NCI-H2196 treated with DMSO at 0.1 percent for 48 hours (cell line): ENCODE data around the gene UTP3.
A peak's percentile ranks its signal among the peaks of the same experiment; 100 is the strongest.
"Not testable (repeated sequence)": the region's sequence is repeated elsewhere in the genome, so short reads cannot be mapped to it uniquely, and the experiment has no call there.

Source experiments
- DNase-seq: peaks from one replicate; lab custom pipeline; 2025; ENCODE audit not compliant: unreplicated experiment; lab: John Stamatoyannopoulos, UW

The UTP3 gene

DNA sequence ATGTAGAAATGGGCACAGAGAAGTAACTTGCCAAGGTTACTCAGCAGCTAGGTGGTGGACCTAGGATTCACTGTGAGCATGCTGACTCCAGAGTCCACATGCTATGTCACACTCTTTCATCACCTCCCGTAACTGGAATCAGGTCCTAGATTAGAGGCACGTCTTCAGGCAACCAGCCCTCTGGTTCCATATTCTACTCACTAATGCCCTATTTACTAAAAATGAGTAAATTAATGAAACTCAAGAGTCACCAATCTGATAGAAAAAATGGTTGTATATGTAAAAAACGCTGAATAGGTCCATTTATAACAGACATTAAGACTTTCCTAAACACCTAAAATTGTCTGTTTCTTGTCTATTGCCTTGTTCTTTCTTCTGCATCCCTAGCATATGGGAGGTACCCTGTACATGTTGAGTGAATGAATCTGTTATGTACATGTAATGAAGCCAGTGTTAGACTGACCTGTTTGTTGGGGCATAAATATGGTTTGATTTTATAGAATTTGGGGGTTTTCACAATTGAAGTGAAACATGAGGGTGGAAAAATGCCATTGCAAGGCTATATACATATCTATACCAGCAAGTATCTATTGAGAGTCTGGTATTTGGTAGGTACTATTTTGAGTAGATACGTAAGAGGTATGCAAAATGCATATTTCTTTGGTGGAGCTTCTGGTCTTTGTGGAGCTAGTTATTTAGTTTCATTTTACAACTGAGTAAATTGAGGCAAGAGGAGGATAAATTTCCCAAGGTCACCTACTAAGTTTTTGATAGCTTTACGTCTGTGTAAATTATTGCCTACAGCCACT is 26.0 kb downstream of the UTP3 start:
- no peak for DNase-seq

DNA sequence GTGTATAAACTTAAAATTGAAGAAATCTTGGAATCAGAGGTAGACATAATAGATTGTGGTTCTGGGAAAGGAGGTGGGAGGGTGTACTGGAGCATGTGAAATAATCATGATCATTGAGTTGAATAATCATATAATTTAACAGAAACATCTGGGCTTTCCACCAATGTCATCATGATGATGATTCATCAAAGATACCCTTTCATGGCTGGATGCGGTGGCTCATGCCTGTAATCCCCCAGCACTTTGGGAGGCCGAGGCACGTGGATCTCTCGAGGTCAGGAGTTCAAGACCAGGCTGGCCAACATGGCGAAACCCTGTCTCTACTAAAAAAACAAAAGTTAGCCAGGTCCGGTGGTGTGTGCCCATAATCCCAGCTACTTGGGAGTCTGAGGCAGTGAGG is 26.8 kb downstream of the UTP3 start:
- no peak for DNase-seq

DNA sequence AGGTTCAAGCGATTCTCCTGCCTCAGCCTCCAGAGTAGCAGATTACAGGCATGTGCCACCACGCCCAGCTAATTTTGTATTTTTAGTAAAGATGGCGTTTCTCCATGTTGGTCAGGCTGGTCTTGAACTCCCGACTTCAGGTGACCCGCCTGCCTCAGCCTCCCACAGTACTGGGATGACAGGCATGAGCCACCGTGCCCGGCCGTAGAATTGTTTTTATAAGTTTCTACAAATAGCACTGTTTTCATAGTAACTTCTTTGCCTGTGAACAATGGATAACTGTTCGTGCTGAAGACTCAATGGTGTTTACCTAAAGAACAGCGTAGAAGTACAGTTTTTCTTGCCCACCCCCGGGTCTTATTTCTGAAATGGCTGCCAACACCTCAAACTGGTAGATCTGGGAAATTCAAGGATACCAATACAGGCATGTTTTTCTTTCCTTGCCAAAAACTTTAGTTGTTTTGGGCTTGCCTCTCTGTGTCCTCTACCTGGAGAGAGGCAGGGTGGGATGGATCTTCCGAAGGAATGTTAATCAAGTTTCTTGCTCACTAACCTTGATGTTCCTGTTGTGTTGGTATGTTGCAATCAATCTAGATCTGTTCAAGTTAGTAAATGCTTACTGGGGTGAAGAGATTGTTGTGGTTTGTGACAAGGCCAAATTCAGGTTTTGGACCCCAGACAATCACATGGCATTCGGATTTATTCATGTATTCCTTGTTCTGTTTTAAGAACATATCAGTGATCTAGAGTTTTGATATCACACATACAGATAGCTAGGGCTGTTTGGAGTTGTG is 30.7 kb downstream of the UTP3 start:
- DNase-seq, result no peak

DNA sequence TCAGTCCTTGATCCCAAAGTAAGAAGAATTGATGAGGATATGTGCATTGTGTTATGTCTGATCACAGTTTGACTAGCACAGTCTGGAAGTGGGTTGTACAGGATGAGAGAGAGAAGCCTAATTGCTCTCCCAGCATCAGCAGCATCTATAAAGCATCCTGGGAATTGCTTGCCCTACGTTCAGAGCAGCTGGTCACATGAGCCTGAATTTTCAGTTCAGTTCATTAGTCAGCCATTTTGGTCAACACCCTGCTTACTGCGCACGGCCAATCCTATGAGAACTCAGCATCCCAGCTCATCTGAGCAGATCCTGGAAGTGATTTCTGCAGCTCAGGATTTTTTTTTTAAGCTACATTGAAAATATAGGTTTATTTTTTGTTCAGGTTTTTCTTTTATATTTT is 33.4 kb downstream of the UTP3 start, which contains the start of gene RUFY3:
RUFY3 (plus strand) TSS at position 218 of the 400 bp plus-strand sequence. CDS start 610 bp downstream, outside the sequence.
- peak; percentile 53 for DNase-seq

DNA sequence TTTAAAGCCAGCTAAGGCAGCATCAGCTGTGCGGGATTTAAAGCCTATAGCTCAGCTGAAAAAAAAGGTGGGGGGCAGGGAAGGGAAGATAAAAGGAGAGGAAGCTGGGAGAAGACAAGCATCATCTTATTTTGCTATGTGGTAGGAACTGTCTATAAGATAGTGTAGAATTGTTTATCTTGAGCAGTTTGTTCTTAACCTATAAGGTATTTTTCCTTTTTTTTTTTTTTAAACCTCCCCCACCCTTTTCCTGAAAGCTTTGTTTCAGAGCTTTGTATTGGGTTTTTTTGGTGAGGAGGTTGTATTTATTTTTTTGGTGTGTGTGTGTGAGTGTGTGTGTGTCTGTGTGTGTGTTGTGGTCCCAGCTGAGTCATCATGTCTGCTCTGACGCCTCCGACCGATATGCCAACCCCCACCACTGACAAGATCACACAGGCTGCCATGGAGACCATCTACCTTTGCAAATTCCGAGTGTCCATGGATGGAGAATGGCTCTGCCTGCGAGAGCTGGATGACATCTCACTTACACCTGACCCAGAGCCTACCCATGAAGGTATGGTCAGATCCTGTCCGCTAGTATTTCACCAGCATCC is 34.0 kb downstream of the UTP3 start:
- peak; percentile 1 for DNase-seq

DNA sequence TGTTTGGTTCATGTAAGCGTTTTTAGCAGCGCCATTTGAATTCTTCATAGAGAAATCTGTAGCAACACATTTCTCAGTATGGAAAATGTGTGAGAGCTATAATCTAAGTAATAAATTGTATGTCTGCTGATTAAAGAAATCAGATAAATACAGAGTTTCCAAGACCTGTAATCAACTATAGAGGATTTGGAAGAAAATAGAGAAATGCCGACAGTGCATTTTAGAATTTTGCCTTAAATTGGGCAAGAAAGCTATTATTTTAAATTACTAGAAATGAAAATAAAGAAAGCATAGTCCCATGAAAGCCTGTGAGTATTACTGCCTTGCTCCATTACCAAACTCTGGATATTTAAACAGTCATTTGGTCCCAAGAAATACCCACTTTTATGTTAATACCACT is 36.1 kb downstream of the UTP3 start:
- DNase-seq, result no peak

DNA sequence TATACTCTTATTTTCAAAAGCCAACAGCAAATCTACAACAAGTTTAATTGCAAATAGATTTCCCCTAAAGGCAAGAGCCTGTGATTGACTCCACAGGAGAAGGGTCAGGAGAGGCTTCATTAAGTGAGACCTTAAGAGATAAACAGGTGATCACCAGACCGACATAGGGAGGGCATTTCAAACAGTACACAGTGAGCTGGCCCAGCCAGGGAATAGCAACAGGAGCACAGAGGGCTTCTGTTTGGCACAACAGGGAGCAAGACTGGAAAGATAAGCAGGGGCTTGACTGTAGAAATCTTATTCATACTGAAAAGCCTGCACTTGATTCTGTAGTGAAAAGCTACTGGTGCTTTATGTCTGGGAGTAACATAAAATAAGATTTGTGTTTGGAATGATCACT is 37.3 kb downstream of the UTP3 start:
- no peak for DNase-seq

DNA sequence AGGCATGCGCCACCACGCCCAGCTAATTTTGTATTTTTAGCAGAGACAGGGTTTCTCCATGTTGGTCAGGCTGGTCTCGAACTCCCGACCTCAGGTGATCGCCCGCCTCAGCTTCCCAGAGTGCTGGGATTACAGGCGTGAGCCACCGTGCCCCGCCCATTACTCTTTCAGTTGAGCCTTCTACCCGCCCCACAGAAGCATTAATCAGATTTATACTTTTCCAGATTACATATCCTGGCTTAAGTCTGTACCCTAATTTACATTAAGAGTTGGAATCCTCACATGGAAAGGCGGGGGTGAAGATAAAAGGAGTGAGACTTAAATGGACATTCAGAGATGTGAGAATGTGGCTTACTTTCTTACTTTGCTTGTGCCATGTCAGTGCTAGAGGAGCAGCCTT is 38.2 kb downstream of the UTP3 start:
- DNase-seq, result not testable (repeated sequence)

DNA sequence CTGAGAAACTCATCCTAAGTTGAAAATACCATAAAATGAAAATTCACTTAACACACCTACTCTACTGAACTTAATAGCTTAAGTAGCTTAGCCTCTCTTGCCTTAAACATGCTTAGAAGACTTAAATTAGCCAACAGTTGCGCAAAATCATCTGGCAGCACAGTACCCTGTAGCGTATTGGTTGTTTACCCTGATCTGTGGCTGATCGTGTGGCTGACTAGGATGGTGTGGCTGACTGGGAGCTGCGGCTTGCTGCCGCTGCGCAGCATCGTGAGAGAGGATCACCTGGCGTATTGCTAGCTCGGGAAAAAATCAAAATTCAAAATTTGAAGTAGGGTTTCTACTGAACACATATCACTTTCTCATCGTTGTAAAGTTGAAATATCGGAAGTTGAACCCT is 39.8 kb downstream of the UTP3 start:
- no peak for DNase-seq

DNA sequence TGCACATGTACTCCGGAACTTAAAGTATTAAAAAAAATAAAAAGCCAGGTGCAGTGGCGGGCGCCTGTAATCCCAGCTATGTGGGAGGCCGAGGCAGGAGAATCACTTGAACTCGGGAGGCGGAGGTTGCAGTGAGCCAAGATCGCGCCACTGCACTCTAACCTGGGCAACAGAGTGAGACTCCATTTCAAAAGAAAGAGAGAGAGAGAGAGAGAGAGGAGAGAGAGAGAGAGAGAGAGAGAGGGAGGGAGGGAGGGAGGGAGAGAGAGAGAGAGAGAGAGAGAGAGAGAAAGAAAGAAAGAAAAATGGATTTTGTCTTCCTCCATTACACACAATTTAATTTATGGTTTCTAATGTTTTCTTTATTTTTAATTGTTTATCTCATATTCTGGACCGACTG is 44.5 kb downstream of the UTP3 start:
- not testable (repeated sequence) for DNase-seq

DNA sequence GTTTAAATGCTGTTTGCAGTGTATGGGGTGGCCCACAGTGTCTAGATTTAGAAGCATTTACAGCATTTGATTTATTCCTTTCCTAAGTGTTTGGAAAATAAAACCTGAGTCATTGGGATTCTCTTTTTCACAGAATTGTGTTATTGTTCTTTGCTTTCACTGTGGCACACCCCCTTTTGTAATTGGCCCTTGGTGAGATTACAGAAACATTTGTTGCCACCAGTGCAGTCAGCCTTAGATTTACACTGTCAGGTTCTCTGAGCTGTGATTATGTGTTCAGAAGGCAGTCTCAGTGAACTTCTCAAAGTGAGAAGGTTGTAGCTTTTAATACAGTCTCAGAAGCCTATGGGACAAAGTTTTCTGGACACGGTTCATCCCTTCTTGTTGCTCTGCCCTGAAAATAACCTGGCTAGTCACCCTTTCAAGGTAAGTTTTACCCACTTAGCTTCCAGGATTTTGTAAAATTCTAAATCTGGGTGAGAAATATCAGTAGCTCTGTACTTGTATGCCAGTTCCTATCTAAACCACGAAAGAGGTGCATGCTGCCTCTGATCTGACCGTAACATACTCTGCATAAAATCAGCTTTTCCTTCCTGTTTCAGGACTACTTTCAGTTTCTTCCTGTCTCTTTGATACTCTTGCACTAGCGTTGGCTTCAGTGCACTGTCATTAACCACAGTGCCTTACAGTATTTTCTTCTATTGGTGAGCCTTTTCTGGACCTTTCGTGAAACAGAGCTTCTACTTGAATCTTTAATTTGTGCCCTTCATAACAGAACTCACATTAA is 46.0 kb downstream of the UTP3 start:
- DNase-seq, result no peak

DNA sequence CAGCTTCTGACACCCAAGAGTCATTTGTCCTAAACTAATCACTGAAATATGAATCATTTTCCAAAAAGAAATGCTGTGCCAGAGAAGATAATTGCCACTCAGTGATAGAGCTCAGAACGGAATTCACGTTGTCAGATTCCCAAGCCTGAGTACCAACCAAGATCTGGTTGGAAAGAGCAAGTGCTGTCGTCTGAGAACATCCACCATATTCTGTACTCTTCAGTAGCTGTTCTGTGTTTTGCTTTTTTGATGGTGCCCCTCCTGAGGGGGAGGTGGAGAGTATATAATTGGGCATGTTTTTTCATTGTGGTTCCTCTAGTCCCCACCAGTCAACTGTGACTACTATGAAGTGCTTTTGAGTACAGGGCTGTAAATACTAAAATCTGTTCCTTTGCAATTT is 46.6 kb downstream of the UTP3 start:
- DNase-seq, result no peak

DNA sequence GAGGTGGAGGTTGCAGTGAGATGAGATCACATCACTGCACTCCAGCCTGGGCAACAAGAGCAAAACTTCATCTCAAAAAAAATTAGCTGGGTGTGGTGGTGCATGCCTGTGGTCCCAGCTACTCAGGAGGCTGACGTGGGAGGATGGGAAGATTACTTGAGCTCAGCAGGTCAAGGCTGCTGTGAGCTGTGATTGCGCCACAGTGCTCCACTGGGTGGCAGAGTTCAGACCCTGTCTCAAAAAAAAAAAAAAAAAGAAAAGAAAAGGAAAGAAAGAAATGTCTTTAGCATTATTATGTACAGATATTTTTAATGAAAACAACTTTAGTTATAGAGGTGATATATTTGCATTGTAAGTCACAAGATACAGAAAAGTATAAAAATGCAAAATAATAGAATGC is 47.6 kb downstream of the UTP3 start:
- DNase-seq, result not testable (repeated sequence)

DNA sequence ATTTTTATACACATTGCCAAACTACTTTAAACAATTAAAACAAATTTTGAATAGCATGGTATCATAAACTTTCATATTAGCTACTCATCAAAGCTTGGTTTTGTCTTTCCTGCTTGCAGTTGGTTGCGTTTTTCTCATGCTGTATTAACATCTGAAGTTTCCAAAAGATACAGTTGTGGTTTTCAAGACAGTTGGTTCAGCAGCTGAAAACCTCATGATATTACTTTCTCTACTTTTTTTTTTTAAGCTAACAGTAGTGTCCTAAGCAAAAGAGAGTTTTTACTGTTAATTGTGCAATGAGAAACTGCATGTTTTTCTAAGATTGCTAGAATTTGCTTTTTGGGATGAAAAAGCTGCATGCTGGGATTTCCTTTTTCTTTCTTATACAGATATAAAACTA is 48.7 kb downstream of the UTP3 start:
- no peak for DNase-seq

DNA sequence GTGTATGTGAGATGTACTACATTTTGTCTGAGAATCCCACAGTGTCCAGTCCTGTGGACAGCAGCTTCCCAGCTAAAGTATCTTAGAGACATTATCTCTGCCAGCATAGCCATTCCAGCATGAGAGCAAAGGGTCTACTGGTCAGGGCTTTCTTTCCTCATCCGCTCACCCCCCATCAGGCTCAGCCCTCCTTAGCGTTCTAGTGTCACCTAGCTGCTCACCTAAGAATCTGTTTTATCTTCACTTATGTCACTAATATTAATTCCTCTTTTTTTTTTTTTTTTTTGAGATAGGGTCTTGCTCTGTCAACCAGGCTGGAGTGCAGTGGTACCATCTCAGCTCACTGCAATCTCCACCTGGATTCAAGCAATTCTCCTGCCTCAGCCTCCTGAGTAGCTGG is 49.1 kb downstream of the UTP3 start:
- DNase-seq, result no peak

DNA sequence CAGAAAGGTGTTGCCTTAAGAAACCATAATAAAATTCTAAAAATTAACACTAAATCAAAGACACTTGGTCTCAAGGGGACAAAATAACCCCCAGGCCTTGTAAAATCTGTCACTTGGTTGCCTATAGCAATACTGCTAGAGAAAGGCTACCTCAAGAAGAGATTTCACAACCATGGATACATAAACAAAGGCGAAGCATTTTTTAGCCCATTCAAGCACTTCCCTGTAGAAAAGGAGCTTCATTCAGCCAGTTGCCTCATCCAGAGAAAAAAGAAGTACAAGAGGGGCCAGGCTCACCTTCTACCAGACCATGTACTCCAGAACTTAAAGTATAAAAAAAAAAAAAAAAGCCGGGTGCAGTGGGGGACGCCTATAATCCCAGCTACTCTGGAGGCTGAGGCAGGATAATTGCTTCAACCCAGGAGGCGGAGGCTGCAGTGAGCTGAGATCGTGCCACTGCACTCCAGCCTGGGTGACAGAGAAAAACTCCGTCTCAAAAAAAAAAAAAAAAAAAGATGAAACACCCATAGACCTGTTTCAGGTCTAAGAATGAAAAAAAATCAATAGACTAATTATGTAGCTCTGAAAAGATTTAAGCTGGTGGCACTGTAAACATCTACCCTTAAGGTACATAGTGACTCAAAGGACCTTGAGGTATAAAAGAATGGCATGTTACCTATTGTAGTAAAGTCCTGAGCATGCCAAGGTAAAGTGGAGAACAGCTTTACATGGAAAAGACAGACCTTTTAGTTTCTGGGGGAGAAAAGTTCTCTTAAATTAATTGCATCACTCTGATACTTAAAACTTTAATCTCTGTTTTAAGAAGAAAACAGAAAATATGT is 51.4 kb downstream of the UTP3 start:
- DNase-seq, result no peak
